ENCODE data around the gene DGKG.

Gene DGKG

DNA sequence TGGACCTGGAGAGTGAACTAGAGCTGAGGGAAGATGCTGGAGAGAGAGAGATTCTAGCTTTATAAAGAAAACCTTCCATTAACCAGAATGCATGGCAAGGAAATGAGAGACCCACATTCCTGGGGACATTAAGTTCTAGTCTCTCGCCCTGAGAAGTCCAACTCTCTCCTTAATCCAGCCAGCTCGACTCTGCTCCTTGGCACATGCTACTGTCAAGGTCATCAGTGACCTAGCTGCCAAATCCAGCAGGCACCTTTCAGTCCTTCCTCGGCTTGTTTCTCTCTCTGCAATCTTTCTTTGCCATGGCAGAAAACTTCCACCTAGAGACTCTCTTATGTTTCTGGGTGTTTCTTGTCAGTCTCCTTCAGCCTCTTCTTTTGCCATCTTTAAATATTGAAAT, 40.3 kb downstream of the DGKG start:
- TF ChIP-seq, protein P1, sequence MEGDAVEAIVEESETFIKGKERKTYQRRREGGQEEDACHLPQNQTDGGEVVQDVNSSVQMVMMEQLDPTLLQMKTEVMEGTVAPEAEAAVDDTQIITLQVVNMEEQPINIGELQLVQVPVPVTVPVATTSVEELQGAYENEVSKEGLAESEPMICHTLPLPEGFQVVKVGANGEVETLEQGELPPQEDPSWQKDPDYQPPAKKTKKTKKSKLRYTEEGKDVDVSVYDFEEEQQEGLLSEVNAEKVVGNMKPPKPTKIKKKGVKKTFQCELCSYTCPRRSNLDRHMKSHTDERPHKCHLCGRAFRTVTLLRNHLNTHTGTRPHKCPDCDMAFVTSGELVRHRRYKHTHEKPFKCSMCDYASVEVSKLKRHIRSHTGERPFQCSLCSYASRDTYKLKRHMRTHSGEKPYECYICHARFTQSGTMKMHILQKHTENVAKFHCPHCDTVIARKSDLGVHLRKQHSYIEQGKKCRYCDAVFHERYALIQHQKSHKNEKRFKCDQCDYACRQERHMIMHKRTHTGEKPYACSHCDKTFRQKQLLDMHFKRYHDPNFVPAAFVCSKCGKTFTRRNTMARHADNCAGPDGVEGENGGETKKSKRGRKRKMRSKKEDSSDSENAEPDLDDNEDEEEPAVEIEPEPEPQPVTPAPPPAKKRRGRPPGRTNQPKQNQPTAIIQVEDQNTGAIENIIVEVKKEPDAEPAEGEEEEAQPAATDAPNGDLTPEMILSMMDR (IDR thresholded peaks at IDR 0.05; ENCODE audit: low read depth, low read length, missing control alignments), result no peak
- DNase-seq (ENCODE audit: low read depth), result no peak
- no peak overlapping the region for H3K4me3 ChIP-seq (ENCODE audit: low read depth, low read length)

DNA sequence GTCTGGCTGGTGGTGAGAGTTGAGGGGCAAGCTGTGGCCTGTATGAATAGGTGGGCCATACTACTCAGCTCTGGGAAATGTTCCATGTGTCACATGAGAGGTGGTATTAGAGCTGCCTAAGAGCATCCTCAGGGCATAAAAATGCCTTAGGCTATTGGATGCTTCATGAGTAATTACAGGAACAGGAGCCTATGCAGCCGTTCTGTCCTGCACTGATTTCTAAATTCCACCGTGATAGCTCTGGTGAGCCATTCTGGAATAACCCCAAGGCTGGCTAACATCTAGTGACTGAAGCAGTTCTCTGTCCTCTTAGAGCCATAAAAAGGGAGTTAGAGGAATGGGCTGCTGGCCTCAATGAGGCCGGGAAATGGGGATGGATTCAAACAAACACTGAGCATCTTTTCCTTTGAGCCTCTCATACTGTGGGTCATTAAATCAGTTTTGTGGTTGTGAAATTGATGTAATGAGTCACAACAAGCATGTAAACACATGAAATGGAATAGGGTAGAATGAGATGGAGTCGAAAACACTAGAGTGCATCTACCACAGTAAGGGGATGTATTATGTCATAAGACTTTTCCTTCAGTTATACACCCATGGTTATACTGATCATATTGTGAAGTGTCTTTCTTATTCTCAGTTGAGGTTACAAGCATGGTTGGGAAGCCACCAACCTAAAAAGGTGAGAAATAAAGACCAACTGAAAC, 41.0 kb downstream of the DGKG start:
- TF ChIP-seq, protein P1 (IDR thresholded peaks at IDR 0.05; ENCODE audit: low read depth, low read length, missing control alignments), result no peak
- no peak for DNase-seq (ENCODE audit: low read depth)
- H3K4me3 ChIP-seq (ENCODE audit: low read depth, low read length), result no peak overlapping the region

DNA sequence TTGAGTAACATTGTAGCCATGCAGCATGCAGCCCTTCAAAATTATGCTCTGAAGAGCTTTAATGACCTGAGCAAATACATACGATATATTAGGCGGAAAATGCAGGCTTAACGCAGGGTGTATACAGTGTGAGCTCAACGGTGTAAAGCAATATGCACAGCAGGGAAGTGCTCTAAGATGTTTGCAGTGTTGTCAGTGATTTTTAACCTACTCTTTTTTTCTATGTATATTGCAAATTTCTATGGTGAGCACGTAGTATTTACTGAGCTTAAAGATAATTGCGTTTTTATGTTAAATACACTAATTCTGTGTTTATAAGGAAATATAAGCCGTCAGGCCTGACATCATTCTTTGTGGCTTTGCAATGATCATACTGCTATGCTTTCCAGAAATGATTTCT, 42.1 kb downstream of the DGKG start:
- DNase-seq (ENCODE audit: low read depth), result no peak
- H3K4me3 ChIP-seq (ENCODE audit: low read depth, low read length), result no peak overlapping the region
- TF ChIP-seq, protein P1 (IDR thresholded peaks at IDR 0.05; ENCODE audit: low read depth, low read length, missing control alignments), result no peak

DNA sequence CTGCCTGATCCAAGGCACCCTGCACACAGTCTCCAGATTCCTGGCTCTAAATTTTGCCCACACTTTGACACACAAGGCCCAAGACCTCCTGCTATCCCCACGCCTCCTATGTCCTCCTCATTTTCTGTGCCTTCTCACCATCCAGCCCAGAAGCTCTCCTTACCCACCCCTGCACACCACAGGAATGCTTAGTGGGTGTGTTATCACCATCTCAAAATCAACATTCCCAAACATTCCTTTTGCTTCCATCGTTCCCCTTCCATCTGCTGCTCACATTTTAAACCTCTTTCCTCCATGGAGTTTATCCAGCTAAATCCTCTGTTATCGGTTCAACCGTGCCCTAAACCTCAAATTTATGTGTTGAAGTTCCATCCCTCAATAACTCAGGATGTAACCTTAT, 43.9 kb downstream of the DGKG start:
- H3K4me3 ChIP-seq (ENCODE audit: low read depth, low read length), result no peak overlapping the region
- TF ChIP-seq, protein P1 (IDR thresholded peaks at IDR 0.05; ENCODE audit: low read depth, low read length, missing control alignments), result no peak
- DNase-seq (ENCODE audit: low read depth), result no peak

DNA sequence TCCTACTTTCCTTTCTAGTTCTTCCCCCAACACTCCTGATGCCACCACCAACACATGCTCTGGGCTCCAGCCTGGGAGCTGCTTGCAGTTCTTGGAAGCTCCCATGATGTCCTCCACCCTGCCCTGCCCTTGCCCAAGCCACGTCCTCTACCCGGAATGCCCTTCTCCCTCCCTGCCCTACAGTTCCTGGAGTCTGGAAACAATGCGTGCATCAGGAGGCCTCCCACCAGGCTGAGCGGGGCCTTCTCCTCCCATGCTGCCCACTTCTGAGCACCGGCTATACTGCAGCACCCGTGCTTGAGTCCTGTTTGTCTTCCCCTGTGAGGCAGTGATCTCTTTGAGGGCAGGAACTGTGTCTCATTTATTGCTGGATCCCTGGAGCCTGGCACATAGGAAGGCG, 44.6 kb downstream of the DGKG start:
- DNase-seq (ENCODE audit: low read depth), result no peak
- H3K4me3 ChIP-seq (ENCODE audit: low read depth, low read length), result no peak overlapping the region
- TF ChIP-seq, protein P1 (IDR thresholded peaks at IDR 0.05; ENCODE audit: low read depth, low read length, missing control alignments), result no peak

DNA sequence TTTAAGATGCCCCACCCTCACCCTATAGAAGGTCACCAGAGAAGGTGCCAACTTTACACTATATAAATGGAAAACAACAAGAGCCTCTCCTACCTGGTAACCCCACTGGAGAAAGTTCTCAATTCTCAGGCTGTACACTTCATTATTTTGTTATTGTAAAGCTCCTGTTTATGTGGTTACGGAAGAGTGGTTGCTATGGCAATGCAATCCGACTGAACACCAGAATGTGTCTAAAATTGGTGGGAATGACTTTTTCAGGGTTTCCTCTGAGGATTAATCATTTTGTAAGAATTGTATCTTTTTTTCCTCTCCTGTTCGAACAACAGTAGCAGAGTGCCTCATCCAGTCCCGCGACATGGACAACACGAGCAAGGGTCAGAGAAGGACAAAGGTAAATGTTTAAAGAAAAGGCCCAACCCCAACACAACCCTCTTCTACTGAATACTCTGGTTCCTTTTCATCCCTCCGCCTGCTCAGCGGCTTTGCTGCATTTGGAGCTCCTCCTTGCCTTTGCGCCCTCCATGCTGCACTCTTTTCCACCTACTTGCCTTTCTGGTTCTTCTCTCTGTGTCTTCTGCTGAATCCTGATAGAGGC, 45.3 kb downstream of the DGKG start:
- TF ChIP-seq, protein P1 (IDR thresholded peaks at IDR 0.05; ENCODE audit: low read depth, low read length, missing control alignments), result no peak
- DNase-seq (ENCODE audit: low read depth), result no peak
- H3K4me3 ChIP-seq (ENCODE audit: low read depth, low read length), result no peak overlapping the region
